ENCODE results near the gene ECE1.

- TF ChIP-seq USF2 (IDR thresholded peaks at IDR 0.05; ENCODE audit: low read depth, low read length) (peak; percentile 95), CTCF (conservative IDR thresholded peaks at IDR 0.05; ENCODE audit: low read depth, low read length) (no peak), FOS (IDR thresholded peaks at IDR 0.05; ENCODE audit: low read depth, low read length) (peak; percentile 40; the same call in 1 of the 2 replicates), MAZ (IDR thresholded peaks at IDR 0.05; ENCODE audit: borderline replicate concordance, low read depth, low read length) (peak; percentile 91), POLR2A (IDR thresholded peaks at IDR 0.05; ENCODE audit: low read depth, low read length) (peak; percentile 47; the same call in 1 of the 2 replicates), MAFK (IDR thresholded peaks at IDR 0.05; ENCODE audit: low read depth, low read length) (no peak), RAD21 (IDR thresholded peaks at IDR 0.05; ENCODE audit: low read length) (no peak)
These were observed 27.8 kb downstream of the ECE1 start for GRCh38 chr1:21262293-21263051.

Data from IMR-90 (cell line).